HG03354 (cell line): ENCODE data around the gene EMC10.
"Not testable (repeated sequence)": the region's sequence is repeated elsewhere in the genome, so short reads cannot be mapped to it uniquely, and the experiment has no call there.

Source experiments
- ATAC-seq: cut with Tn5 transposase; IDR thresholded peaks from one replicate; pipeline ENCODE4 v1.9.1; 2021; ENCODE audit warnings: mild to moderate bottlenecking; ENCODE audit not compliant: unreplicated experiment, poor library complexity, severe bottlenecking

The EMC10 gene

DNA sequence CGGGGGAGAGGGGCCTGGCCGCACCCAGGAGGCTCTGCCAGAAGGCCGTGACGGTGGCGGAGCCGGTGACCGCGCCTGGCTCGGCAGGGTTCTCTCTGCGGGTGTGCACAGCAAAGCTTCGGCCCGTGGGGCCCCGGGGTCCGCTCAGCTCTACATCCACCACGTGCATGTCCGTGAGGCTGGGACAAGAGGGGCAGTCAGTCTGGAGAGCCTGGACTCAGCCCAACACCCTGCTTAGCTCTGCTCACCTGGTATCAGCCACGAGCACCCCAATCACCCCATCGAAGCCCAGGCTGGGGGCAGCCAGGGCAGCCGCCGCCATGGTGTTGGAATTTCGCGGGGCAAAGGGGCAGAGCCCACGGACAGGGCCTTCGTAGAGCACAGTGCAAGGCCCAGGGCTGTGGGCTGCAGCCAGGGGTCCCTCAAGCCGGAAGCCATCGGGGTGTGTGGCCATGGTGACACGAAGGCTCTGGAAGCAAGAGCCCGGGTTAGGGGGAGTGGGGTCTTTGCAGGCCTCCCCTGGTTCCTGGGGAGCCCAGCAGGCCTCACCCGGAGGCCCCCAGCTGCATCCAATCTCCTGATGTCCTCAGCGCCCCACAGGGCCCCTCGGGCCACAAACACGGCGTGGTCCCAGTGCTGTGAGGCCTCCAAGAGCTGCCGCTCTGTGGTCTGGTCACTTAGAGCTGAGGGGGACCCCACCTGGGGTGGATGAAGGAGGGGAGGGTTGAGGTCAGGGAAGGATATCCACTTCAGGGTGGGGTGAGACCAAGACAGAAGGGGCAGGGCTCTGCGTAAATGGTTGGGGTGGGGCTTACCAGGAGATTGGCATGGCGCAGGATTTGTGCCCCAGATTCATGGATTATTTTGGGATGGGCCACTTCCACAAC lies 36.0 kb downstream of the EMC10 start:
- no peak for ATAC-seq

DNA sequence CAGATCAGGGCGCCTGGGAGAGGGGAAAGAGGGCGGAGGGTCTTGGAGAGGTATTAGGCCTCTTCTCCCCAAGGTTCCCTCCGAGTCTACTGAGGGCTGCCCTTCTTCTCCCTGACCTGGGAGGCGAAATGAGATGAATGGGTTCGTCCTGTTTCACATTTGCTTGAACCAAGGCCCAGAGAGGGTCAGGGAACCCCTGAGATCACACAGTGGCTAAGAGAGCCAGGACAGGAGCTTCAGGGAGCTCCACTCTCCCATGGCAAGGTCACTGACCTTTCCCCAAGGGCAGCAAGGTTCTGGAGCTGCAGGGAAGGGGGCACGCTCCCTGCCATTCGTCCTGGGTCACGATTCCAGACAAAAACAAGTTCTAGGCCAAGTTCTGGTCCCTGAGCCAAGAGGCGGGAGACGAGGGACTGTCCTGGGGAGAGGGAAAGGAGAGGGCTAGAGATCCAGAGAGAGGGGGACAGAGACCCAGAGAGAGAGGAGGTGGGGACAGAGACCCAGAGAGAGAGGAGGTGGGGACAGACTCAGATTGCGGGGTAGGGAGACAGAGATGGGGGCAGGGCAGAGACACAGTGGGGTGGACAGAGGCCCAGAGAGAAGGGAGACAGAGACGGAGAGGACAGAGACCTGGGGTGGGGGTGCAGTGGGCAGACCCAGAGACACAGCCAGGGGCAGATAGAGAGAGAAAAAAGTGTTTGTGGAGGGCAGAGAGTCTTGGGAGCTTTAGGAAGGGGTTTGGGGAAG lies 36.9 kb downstream of the EMC10 start:
- no peak for ATAC-seq

DNA sequence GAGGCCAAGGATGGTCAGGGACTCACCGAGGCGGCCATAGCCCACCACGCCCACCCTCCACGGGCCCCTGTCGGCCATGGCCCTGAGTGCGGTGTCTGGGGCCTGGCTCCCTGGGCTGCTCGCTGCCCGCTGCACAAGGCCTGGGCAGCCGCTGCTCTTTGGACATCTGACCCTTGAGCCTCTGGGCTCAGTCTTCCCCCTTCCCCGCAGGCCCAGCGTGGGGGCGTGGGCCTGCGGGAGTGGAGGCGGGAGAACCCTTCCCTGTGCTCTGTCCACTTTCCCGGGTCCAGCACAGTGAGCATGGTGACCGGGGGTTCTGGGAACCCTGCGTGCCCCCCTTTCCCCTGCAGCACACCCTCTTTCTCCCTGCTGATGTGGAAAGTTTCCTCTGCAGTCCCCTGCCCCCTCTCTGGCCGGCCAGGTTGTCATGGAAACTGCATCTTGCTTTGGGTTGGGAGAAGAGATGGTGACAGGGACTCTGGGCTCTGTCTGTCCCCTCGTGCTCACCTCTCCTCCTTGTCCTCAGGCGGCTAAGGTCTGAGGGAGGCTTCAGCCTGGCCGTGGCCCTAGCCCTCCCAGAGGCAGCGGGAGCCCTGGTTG lies 37.5 kb downstream of the EMC10 start, which contains the start of gene ASPDH:
TSS of gene ASPDH (minus strand) at position 168 of the 600 bp plus-strand sequence. CDS start at position 78, 90 bp downstream.
- no peak for ATAC-seq

DNA sequence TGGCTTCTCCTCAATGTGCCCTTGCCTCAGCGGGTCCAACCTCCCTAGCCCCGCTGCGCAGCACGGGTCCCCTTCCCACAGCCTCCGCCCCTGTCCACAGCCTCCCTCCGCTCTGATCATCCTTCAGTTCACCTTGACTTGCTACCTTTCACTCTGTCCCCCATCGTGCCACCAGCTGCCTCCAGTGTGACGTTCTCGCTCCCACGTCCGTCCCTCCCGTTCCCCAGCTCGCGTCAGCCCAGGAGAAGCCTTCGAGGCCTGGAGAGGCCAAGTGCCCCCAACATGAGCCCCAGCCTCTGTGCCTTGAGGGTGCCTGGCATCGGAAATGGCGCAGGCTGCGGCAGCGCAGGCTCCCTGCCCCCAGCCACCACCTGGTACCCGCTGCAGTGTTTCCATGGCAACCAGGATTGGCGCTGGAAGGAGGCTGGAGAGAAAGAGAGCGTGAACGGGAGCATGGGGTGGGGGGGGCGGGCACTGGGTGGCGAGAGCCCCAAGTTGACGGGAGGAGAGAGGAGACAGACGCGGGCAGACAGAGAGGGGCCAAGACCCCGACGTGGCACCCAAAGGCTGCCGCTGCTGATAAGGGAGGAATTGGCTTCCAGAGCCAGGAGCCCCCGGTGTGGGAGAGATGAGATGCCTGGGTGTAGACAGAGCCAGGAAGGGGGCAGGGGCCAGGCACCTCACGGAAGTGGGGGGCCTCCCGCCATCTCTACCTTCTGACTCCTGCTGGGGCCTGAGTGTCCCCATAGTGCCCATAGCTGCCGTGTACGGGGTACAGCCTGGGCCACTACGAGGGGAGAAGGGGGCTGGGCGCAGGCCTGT lies 38.2 kb downstream of the EMC10 start:
- no peak for ATAC-seq

DNA sequence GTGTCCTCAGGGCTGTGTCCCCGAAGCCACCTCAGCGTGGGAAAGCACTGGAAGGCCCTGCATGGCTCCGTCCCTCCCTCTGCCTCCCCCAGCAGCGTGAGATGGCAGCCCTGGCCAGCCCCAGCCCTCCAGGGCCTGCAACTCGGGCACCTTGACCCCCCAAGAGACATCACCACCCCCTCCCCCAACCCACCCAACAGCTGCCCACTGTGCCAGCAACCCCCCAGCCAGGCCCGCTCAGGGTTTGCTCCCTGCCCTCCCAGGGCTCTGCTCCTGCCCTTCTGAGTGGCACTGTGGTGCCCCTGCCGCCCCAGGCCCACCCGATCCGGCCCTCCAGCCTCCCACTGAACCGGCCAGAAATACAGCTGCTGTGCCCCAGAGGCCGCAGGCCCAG lies 38.9 kb downstream of the EMC10 start:
- no peak for ATAC-seq

DNA sequence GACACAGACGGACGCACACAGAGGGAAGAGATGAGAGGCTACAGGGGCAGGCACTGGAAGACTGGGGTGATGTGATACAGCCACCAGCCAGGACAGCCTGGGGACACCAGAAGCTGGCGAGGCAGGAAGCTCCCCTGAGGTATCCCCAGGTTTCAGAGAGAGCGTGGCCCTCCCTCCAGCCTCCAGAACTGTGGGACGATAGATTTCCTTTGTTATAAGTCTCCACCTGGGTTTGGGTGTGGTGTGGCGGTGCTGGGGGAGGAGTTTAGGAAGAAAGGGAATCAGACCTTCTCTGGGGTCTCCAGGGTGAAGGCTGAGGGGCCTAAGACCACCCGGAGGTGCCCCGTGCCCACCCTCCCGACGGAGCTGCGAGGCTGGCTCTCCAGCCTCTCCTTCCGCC lies 40.1 kb downstream of the EMC10 start:
- ATAC-seq = no peak

DNA sequence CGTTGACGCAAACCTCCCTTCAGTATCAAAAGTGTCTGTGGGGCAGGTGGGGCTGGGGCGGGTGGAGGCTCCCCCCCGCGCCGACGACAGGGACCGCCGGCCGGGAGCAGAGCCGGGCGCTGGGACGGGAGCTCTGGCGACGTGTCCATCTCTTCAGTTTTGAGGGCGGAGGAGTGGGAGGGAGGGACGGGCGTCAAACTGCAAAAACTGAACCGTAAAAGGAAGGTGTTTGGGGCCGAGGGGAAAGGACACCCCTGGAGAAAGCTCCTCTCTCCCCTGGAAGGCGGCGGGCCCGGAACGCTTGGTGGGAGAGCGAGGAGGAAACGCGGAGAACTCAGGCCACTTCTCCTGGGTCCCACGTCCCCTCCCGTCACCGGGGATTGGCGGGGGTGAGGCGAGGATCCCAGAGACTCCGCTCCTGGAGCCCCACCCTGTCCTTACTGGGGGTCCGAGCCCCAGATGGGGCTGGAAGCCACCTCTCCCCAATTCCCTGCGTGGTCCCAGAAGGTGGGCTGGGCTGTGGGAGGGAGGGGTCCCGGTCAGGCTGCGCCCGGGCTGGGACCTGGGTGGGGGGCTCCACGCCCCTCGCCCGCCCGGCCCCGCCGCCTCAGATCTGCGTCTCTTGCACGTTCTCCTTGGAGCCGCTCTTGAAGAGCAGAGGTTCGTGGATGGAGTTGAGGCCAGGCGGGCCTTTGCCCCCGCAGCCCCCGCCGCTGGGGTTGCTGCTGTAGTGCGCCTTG lies 40.8 kb downstream of the EMC10 start:
- no peak for ATAC-seq

DNA sequence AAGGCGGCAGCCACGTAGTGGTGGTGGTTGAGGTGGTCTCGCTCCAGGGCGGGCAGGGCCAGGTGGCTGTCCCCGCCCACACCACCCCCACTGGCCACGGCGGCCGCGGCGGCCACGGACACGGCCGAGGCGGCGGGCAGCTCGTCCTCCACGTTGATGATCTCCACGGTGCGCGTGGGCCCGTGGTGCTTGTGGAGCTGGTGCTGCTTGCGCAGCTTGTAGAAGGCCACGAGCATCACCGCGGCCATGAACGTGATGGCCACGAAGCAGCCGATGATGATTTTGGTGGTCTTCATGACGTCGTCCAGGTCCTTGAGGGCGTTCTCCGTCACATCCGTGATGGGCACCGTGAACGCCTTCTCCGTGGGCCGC lies 41.4 kb downstream of the EMC10 start:
- ATAC-seq = no peak

DNA sequence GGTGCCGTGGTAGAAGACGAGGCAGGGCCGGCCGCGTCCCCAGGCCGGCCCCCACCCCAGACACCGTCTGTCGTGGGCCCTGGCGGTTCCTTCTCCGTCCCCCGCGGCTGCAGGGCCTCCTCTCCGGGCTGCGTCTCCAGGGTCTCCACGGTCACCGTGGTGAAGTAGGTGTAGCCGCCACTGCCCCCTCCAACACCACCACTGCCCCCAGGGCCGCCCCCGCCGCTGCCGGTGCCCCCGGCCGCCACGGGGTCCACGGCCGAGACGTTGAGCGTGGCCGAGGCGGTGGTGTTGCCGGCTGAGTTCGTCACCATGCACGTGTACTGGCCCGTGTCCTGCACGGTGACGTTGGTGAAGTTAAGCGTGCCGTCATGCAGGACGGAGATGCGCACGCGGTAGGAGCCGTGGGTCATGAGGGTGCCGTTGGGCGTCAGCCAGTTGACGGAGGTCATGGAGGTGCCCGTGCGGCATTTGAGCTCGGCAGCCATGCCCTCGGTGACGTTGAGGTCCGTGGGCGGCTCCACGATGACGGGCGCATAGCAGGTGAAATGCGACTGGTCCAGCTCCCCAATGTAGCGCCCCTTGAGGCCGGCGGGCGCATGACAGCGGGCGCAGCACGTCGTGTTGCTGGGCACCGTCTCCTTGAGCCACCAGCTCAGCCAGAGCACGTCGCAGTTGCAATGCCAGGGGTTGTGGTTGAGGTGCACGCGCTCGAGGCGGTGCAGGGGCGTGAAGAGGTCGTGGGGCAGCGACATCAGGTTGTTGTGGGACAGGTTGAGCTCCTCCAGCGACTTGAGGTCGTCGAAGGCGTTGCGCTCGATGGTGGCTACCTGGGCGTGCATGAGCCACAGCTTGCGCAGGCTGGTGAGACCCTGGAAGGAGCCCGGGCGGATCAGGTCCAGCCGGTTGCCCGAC lies 42.0 kb downstream of the EMC10 start:
- ATAC-seq = no peak

DNA sequence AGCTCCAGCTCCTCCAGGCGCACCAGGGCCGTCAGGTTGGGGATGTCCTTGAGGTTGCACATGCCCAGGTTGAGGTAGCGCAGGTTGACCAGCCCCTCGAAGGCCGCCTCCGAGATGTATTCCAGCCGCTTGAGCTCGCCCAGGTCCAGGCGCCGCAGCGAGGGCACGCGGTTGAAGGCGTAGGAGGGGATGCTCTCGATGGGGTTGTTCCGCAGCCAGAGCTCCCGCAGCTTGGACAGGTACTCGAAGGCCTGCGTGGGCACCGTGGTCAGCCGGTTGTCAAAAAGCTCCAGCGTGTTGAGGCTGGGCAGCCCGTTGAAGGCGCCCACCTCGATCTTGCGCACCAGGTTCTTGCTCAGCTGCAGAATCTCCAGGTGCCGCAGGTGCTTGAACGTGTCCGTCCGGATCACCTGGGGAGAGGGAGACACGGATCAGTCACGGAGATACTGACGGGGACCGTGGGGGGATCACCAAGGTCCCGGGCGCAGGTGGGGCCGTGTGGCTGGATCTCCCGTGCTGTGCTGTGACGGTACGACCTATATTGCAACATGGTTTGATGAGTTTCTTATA lies 42.8 kb downstream of the EMC10 start:
- ATAC-seq = no peak

DNA sequence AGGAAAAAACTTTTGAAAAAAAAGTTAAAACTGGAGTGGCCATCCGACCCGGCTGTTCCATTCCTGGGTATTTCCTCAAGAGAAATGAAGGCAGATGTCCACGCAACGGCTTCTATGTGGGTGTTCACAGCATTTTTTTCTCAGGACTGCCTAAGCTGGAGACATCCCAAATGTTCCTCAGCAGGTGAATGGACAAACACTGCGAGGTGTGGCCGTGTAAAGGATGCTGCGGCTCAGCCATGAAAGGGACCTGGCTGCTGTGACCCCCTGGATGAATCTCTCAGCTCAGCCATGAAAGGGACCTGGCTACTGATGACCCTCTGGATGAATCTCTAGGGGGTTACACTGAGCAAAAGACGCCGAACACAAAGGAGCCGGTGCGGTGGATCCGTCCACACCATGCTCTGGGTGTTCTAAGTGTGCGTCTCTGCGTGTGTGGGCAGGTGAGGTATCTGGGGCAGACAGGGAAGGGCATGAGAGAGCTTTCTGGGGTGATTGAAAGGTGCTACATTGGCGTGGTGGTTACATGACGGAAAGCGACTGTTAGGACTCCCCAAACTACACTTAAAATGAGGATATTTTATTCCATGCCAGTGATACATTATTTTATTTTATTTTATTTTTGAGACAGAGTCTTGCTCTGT lies 44.6 kb downstream of the EMC10 start:
- no peak for ATAC-seq

DNA sequence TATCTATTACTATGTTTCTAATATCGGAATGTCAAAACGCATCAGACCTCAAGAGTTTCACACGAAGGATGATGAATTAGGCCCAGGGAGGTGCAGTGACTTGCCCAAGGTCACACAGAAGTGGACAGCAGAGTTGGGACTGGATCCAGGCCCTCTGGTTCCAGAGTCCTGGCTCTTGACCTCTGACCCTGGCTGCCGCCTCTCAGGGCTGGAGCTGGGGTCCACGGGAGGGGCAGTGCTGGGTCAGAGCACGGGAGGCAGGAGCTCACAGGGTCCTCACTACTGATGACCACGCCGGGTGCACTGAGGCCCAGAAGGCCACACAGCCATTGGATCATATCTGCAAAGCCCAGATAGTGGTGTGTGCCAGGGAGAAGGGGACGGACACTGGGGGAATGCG lies 46.6 kb downstream of the EMC10 start:
- no peak for ATAC-seq

DNA sequence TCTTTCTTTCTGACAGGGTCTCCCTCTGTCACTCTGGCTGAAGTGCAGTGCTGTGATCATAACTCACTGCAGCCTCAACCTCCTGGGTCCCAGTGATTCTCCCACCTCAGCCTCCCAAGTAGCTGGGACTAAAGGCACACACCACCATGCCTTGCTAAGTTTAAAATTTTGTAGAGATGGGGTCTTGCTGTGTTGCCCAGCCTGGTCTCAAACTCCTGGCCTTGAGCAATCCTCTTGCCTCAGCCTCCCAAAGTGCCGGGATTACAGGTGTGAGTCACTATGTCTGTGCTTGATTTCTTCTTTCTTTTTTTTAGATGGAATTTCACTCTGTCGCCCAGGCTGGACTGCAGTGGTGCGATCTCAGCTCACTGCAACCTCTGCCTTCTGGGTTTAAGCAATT lies 51.7 kb downstream of the EMC10 start:
- not testable (repeated sequence) for ATAC-seq

DNA sequence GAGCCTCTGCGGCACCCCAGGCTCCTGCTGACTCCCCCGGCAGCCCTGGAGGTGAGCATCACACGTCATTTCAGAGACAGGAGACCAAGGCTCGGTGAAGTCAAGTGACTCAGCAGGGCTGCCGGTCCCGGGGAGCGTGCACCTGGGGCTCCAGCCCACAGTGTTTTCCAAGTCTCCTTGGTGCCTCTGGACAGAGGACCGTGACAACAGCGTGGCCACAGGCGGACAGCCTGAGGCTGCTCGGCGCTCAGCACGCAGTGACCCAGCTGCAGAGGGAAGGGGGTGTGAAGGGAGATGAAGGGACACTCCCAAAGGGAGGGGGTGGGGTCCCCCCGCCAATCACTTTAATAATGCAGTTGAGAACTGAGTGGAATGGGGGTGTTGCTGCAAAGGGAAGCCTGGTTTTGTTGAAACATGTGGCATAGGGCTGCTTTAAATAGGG lies 54.9 kb downstream of the EMC10 start:
- no peak for ATAC-seq

DNA sequence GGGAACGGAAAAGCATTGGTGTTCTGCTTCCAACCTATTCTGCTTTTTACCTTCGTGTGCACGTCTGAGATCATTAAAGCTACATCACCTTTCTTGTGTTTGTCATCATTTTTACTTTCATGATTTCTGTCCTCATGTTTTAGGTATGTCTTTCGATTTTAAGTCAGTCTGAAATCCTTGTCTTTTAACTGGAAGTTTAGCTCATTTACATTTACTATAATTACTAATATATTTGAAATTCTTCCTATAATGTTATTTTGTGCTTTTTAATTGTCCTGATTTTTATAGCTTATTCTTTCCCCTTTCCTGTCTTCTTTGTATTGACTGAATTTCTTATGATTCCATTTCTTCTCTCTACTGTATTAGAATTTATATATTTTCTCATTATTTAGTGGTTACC lies 56.6 kb downstream of the EMC10 start:
- no peak for ATAC-seq

DNA sequence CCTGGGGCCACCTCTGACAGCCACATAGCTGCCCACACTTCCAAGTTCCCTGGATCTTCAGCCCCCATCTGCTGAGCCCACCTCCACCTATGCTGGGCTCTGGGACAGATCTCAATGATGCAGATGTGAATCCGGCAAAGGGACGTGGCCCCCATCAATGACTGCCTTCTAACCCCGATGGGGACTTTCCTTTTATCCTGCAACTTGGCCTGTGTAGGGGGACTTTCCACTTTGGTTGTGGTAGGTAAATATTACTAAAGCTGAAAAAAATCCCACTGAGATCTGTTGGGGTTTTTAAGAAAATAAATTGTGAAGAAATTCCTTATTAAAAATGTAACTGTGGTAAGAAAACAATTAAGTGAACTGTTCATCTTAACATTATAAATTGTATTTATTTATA lies 58.2 kb downstream of the EMC10 start:
- no peak for ATAC-seq

DNA sequence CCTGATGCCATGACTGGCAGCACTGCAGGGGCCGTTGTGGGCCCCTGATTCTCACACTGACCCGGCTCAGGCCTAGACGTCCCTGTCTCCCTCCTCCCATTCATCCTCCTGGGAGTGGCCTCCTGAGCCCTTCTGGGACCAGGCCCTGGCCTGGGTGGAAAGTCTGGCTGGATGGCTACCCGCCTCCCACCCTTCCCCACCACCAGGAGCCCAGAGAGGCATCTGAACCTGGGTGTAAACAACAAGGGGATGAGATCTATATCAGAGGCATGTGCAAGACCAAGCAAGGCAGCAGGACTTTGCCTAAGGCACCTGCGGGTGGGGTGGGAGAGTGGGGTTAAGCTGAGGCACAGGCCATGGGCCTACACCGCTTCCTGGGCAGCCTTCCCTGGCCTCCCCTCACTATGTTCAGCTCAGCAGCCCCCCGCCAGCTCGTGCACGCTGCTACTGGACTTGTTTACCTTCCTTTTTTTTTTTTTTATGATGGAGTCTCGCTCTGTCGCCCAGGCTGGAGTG lies 59.4 kb downstream of the EMC10 start:
- no peak for ATAC-seq
